Heart right ventricle (tissue), 16 donors: ENCODE measurements around the gene COG5. TPM values are rescaled to one million over a fixed set of nuclear protein-coding genes. Genes with fewer than 3 reads are reported as not detected.

Experiments
- ATAC-seq, 8 donors: fragments of 200-7000 bp; cut with Tn5 transposase; one replicate each; pipeline ENCODE4 v1.9.1; 2020; ENCODE audit warnings: mild to moderate bottlenecking in 8 of 8, moderate library complexity in 8 of 8, moderate number of reproducible peaks in 1 of 8
- DNase-seq, 2 donors: peaks; one replicate each; pipeline ENCODE4 v3.0.0-alpha.2; 2020
- H3K27ac ChIP-seq, 10 donors: fragments of 200-600 bp; sonication (generic) in 2 of 10; one replicate each; pipeline versions ENCODE4 v1.5.0 to v1.8.0; 2020 to 2022; ENCODE audit warnings: mild to moderate bottlenecking in 3 of 10
- H3K27me3 ChIP-seq, 7 donors: fragments of 200-600 bp; one replicate each; pipeline ENCODE4 v1.8.0; 2021 to 2022; ENCODE audit warnings: mild to moderate bottlenecking in 2 of 7
- H3K36me3 ChIP-seq, 9 donors: fragments of 200-600 bp; sonication (generic) in 1 of 9; one replicate each; pipeline versions ENCODE4 v1.5.0 to v1.8.0; 2020 to 2022; ENCODE audit warnings: mild to moderate bottlenecking in 2 of 9
- H3K4me1 ChIP-seq, 9 donors: fragments of 200-600 bp; sonication (generic) in 1 of 9; one replicate each; pipeline versions ENCODE4 v1.5.0 to v1.8.0; 2020 to 2022; ENCODE audit warnings: mild to moderate bottlenecking in 4 of 9
- H3K4me3 ChIP-seq, 10 donors: fragments of 200-600 bp; sonication (generic) in 2 of 10; one replicate each; pipeline versions ENCODE4 v1.5.0 to v1.8.0; 2020 to 2022; ENCODE audit warnings: mild to moderate bottlenecking in 7 of 10, moderate library complexity in 2 of 10
- H3K9me3 ChIP-seq, 11 donors: fragments of 200-600 bp in 10 of 11; sonication (generic) in 2 of 11; one replicate each; pipeline versions ENCODE4 v1.5.0 to v1.8.0; 2013 to 2022; ENCODE audit warnings: mild to moderate bottlenecking in 2 of 11, control low read depth in 1 of 11, moderate library complexity in 1 of 11
- CTCF ChIP-seq, 9 donors: fragments of 200-600 bp; sonication (generic) in 2 of 9; IDR thresholded peaks; one replicate each; pipeline versions ENCODE4 v1.5.0 to v1.8.0; 2021 to 2022; ENCODE audit warnings: antibody characterized with exemption in 9 of 9, mild to moderate bottlenecking in 5 of 9, moderate library complexity in 1 of 9
- WGBS, 2 donors: extraction: QIAGEN DNeasy Blood & Tissue Kit; methylation state at CpG; one replicate each; pipeline ENCODE4 v1.1.7; 2013; ENCODE audit warnings: inconsistent platforms in 1 of 2; 5-methylcytosine and 5-hydroxymethylcytosine counted together
- intact Hi-C, 10 donors: fragments of 100-400 bp; cut with DNase I; formaldehyde crosslinking; loops; one replicate each; pipeline versions ENCODE4 v1.11.1 to v1.14.2; 2022
- polyA plus RNA-seq, 2 donors: library from polyadenylated mRNA; stranded (reverse); fragments of 200-250 nt; gene quantifications; one replicate each; pipeline ENCODE4 v1.2.3, GENCODE V29; 2013
- total RNA-seq, 10 donors: library from RNA; stranded (reverse); fragmentation: NEBNext Ultra II Directional in 3 of 10; extraction: Animal tissue kit (Norgen Biotek cat#: 25700) in 3 of 10; gene quantifications; one replicate each; pipeline versions ENCODE4 v1.2.1 to v1.2.4, GENCODE V29; 2021 to 2023
- donor health status: Arrhythmogenic right ventricular cardiomyopathy.
- donor health status: ischemic (EF 13 %, LVEDD 7.1; RV severe dilation, severe dysfunction).
- donor health status: healthy with polysubstance abuse.
- donor health status: DM: no; HTN: yes; CAD: no.
- donor health status: DM: no; HTN: no; CAD: no.
- donor health status: ischemic (EF 25% LVEDD 6.9; RV normal size, moderate dysfunction).
- donor health status: ischemic (EF 25% LVEDD 5.7; RV mildly dilated, moderate dysfunction).
- donor health status: healthy.
- donor health status: DM: yes; HTN: yes; CAD: no.
- donor health status: Ischemic cardiomyopathy.
- donor health status: ischemic (EF 35%, LVEDD 5.7; RV mildly dilated, moderate dysfunction).
- donor health status: nonischemic (EF 11% LVEDD 7.7; RV severe dilation, severe dysfunction).
- donor health status: DM: yes; HTN: yes; CAD: no.
- donor health status: PGD.
- donor health status: ischemic (EF 29% LVEDD 5.4; RV normal size, mild dysfunction).
- donor health status: nonischemic (EF 23%, LVEDD 6.1; RV moderate dilation, normal function).

COG5 gene
- total and polyA plus RNA-seq, 12 donors: 8.4 to 65.8 (median 52.2) TPM

GRCh38 chr7:107588529-107589130 lies 24.9 kb upstream of the COG5 start:
- Histone ChIP-seq H3K36me3 (peaks cover 0 to 65% (median 10%) of the 10 kb centered on the region in 9 donors), H3K27me3 (no peaks in the 10 kb centered on the region), H3K27ac (peak overlapping the region in 1 of 10 donors; percentile 17), H3K9me3 (no peaks in the 10 kb centered on the region), H3K4me1 (peaks cover 0 to 54% (median 13%) of the 10 kb centered on the region in 9 donors), H3K4me3 (no peak overlapping the region)
- ATAC-seq: no peak
- no peak for DNase-seq
- intact Hi-C loops: loop anchor here in 4 of 10 donors (10.0 kb wide), 4 partner anchors 114 to 394 kb away; partner anchors contain the start of gene GPR22 (in 1 of the 4)
- TF ChIP-seq CTCF (IDR thresholded peaks at IDR 0.05): no peak
- 90% methylated on average over 5 of the region's 5 CpGs for WGBS, 2 donors

DNA sequence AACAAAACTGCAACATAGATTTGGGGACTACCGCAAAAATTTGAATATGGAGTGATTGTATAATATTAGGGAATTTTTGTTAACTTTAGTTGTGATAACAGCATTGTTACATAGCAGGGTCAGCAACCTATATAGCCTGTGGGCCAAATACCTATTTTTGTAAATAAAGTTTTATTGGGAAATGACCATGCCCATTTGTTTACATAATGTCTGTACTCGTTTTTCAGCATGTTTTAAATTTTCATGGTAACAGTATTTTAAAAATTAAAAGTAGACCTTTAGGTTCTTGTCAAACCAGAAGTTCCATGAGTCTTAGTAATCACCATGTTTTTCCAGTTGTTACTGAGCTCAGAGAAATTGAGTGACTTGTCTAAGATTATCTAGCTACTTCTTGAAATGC lies 21.0 kb upstream of the COG5 start:
- no peak for ATAC-seq
- no peaks in the 10 kb centered on the region for H3K27me3 ChIP-seq
- no peak for TF ChIP-seq CTCF (IDR thresholded peaks at IDR 0.05)
- intact Hi-C loops: loop anchor here in 5 of 10 donors (5.0 to 10.0 kb wide), 9 partner anchors 107 to 390 kb away; partner anchors contain the start of genes GPR22 (in 2 of the 5) and CBLL1 (in 1 of the 5)
- WGBS, 2 donors: 91 to 94% methylated on average over 2 of the region's 2 CpGs
- no peak for DNase-seq
- H3K27ac ChIP-seq: no peak overlapping the region
- no peak overlapping the region for H3K4me3 ChIP-seq
- H3K4me1 ChIP-seq: peaks cover 0 to 53% (median 31%) of the 10 kb centered on the region in 9 donors
- H3K36me3 ChIP-seq: peaks cover 0 to 61% (median 10%) of the 10 kb centered on the region in 9 donors
- no peaks in the 10 kb centered on the region for H3K9me3 ChIP-seq

DNA sequence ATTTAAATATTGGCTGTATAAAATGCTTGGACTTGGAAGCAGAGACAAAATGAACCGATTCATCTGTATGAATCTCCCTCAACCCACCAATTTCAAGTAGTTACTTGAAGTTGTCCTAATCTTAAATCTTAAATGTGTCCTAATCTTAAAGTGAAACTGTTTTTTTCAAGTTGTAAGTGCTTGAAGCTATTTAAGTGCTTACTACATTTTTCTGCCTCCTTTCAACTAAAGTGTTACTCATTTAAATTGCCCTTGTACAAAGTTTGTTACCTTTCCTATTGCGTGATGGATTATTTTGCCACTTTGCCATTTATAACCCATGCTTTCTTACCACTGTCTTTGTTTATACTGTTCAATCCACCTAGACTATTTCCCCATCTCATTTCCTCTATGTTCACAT lies 19.2 kb upstream of the COG5 start:
- Histone ChIP-seq H3K27me3 (no peaks in the 10 kb centered on the region), H3K36me3 (peaks cover 0 to 47% (median 10%) of the 10 kb centered on the region in 9 donors), H3K4me1 (peaks cover 0 to 58% (median 31%) of the 10 kb centered on the region in 9 donors), H3K4me3 (peak overlapping the region in 5 of 10 donors; percentile 65 to 90 (median 86)), H3K9me3 (no peaks in the 10 kb centered on the region), H3K27ac (peak overlapping the region in 4 of 10 donors; percentile 28 to 99 (median 71))
- no peak for TF ChIP-seq CTCF (IDR thresholded peaks at IDR 0.05)
- intact Hi-C loops: loop anchor here in 5 of 10 donors (5.0 to 10.0 kb wide), 9 partner anchors 106 to 388 kb away; partner anchors contain the start of genes GPR22 (in 2 of the 5) and CBLL1 (in 1 of the 5)
- DNase-seq: no peak
- ATAC-seq: no peak
- 66% methylated on average over 2 of the region's 2 CpGs for WGBS, 2 donors

DNA sequence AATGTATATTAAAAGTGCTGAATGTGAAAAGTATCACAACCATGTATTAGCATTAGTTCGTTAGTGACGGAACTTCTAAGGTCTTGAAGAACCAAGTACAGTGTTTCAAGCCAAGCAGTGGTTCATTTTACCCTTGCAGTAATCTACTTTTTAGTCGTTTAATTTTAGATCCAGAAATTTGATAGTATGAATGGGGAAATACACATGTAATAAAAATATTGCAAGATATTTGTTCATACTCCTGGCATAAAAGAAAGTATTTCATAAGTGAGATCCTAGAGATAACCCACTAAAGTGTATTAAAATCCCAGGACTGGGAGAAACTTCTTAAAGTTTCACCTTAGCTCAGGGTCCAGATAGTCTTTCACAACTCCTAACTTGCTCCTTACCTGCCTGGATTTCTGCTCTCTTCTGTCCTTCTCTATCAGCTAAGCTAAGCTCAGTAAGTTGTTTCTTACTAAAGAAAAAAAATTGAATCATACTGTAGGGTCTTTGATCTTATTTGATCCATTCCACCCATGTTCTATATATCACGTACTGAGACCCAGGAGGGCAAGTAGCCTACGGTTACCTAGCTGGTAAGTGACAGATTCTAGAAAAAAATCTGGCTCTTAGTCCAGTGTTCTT lies 17.8 kb upstream of the COG5 start:
- H3K4me1 ChIP-seq: peaks cover 0 to 58% (median 31%) of the 10 kb centered on the region in 9 donors
- peak overlapping the region; percentile 56 to 90 (median 74) for H3K4me3 ChIP-seq
- peak overlapping the region in 8 of 10 donors; percentile 96 to 99 (median 98) for H3K27ac ChIP-seq
- ATAC-seq (no peak), DNase-seq (no peak)
- H3K27me3 ChIP-seq: no peaks in the 10 kb centered on the region
- peaks cover 0 to 38% (median 10%) of the 10 kb centered on the region in 9 donors for H3K36me3 ChIP-seq
- no peaks in the 10 kb centered on the region for H3K9me3 ChIP-seq
- WGBS, 2 donors: 21 to 26% methylated on average over 5 of the region's 5 CpGs
- no peak for TF ChIP-seq CTCF (IDR thresholded peaks at IDR 0.05)
- intact Hi-C loops: loop anchor here in 5 of 10 donors (2.0 to 10.0 kb wide), 11 partner anchors 13 to 387 kb away; partner anchors contain the start of genes GPR22 (in 2 of the 5) and CBLL1 (in 1 of the 5)
